Measurements from ENCODE around the gene ZNF780A.
"Not testable (repeated sequence)": the region's sequence is repeated elsewhere in the genome, so short reads cannot be mapped to it uniquely, and the experiment has no call there.

The ZNF780A gene

DNA sequence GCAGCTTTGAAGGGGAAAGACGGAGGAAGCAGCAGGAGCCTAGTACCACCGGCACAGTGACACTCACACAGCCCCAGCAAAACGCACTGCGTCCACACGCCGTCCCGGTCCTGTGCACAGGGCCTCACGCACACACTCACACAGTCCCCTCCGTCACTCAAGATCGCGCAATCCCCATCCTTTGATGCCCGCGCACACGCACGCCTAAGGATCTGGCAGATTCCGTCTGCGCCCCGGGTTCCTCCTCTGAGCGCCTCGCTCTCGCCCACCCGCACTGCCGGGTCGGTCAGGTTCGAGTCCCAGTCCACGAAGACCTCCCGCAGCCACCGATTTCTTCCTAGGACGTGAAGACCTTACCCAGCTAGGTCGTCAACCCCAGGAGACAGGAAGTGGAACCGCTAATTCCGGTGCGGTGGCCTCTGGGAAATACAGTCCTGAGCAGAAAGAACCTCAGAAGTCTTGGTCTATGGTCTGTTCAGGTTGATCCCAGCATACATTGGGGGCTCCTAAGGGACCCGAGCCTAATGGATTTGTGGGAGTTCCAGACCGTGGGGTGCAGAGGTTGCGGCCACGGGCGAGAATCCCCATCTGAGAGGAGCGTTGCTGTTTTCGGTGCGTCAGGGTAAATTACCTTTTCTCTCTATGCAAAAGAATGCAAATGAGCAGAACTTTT, 34.8 kb downstream of the ZNF780A start, which contains the start of gene ZNF780B:
TSS of gene ZNF780B (minus strand) at position 400 of the 673 bp plus-strand sequence. CDS start 5,899 bp downstream, outside the sequence.
- H3K9me3 ChIP-seq (ENCODE audit: insufficient read depth, low read length) = peaks cover 35% of the 10 kb centered on the region
- H3K9ac ChIP-seq (ENCODE audit: low read length) = peak within 1 kb of the TSS; percentile 65
- no peaks in the 10 kb centered on the region for H4K20me1 ChIP-seq (ENCODE audit: insufficient read depth, low read length)
- peak within 1 kb of the TSS; percentile 3; the same call in 1 of the 2 replicates for H3K27ac ChIP-seq (ENCODE audit: low read length)
- no peaks in the 10 kb centered on the region for H3K27me3 ChIP-seq (ENCODE audit: low read depth, low read length)
- peaks cover 9% of the 10 kb centered on the region; the same call in 1 of the 2 replicates for H3K4me1 ChIP-seq (ENCODE audit: low read length)
- peak within 1 kb of the TSS; percentile 84 for H3K4me3 ChIP-seq (ENCODE audit: low read length)
- TF ChIP-seq EZH2phosphoT487 (IDR thresholded peaks at IDR 0.05; ENCODE audit: low read depth) (no peak), CTCF (IDR thresholded peaks at IDR 0.05; ENCODE audit: low read depth, low read length) (no peak)
- peaks cover 14% of the 10 kb centered on the region for H3K36me3 ChIP-seq (replicated peaks; ENCODE audit: low read depth, low read length)
- peaks cover 27% of the 10 kb centered on the region for H3K79me2 ChIP-seq (ENCODE audit: low read length)
- H3K4me2 ChIP-seq (ENCODE audit: low read length) = peak within 1 kb of the TSS; percentile 60
- peak within 1 kb of the TSS; percentile 89 for H2AFZ ChIP-seq (ENCODE audit: low read depth, low read length)

GRCh38 chr19:40055049-40055448, 35.7 kb downstream of the ZNF780A start:
- H3K27ac ChIP-seq (ENCODE audit: low read length) = no peak overlapping the region
- peak overlapping the region; percentile 60 for H3K4me2 ChIP-seq (ENCODE audit: low read length)
- TF ChIP-seq CTCF (IDR thresholded peaks at IDR 0.05; ENCODE audit: low read depth, low read length) (no peak), EZH2phosphoT487 (IDR thresholded peaks at IDR 0.05; ENCODE audit: low read depth) (no peak)
- no peak overlapping the region for H2AFZ ChIP-seq (ENCODE audit: low read depth, low read length)
- no peak overlapping the region for H3K9ac ChIP-seq (ENCODE audit: low read length)
- H3K9me3 ChIP-seq (ENCODE audit: insufficient read depth, low read length) = peaks cover 33% of the 10 kb centered on the region
- H4K20me1 ChIP-seq (ENCODE audit: insufficient read depth, low read length) = no peaks in the 10 kb centered on the region
- peak overlapping the region; percentile 84 for H3K4me3 ChIP-seq (ENCODE audit: low read length)
- peaks cover 21% of the 10 kb centered on the region for H3K36me3 ChIP-seq (replicated peaks; ENCODE audit: low read depth, low read length)
- H3K79me2 ChIP-seq (ENCODE audit: low read length) = peaks cover 31% of the 10 kb centered on the region
- H3K27me3 ChIP-seq (ENCODE audit: low read depth, low read length) = no peaks in the 10 kb centered on the region
- peaks cover 9% of the 10 kb centered on the region; the same call in 1 of the 2 replicates for H3K4me1 ChIP-seq (ENCODE audit: low read length)

- H3K4me3 ChIP-seq (ENCODE audit: low read length) = no peak overlapping the region
- H3K4me1 ChIP-seq (ENCODE audit: low read length) = peaks cover 9% of the 10 kb centered on the region; the same call in 1 of the 2 replicates
- no peaks in the 10 kb centered on the region for H3K27me3 ChIP-seq (ENCODE audit: low read depth, low read length)
- TF ChIP-seq EZH2phosphoT487 (IDR thresholded peaks at IDR 0.05; ENCODE audit: low read depth) = no peak
- no peak for TF ChIP-seq CTCF (IDR thresholded peaks at IDR 0.05; ENCODE audit: low read depth, low read length)
- H4K20me1 ChIP-seq (ENCODE audit: insufficient read depth, low read length) = no peaks in the 10 kb centered on the region
- peaks cover 18% of the 10 kb centered on the region for H3K36me3 ChIP-seq (replicated peaks; ENCODE audit: low read depth, low read length)
- H3K79me2 ChIP-seq (ENCODE audit: low read length) = peaks cover 31% of the 10 kb centered on the region
- no peak overlapping the region for H3K4me2 ChIP-seq (ENCODE audit: low read length)
- H3K27ac ChIP-seq (ENCODE audit: low read length) = no peak overlapping the region
- no peak overlapping the region for H3K9ac ChIP-seq (ENCODE audit: low read length)
- H3K9me3 ChIP-seq (ENCODE audit: insufficient read depth, low read length) = peaks cover 29% of the 10 kb centered on the region
- H2AFZ ChIP-seq (ENCODE audit: low read depth, low read length) = no peak overlapping the region
Observed at GRCh38 chr19:40054632-40055031, 36.1 kb downstream of the ZNF780A start.

DNA sequence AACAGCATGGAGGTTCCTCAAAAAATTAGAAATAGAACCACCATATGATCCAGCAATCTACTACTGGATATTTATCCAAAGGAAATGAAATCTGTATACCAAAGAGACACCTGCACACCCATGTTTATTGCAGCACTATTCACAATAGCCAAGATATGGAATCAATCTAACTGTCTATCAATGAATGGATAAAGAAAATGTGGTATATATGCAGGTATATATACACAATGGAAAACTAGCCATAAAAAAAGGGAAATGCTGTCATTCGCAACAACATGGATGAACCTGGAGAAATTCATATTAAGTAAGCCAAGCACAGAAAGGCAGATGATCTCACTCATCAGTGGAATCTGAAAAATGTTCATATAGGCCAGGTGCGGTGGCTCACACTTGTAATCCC, 37.3 kb downstream of the ZNF780A start:
- H3K79me2 ChIP-seq (ENCODE audit: low read length) = peaks cover 31% of the 10 kb centered on the region
- no peak overlapping the region for H3K9ac ChIP-seq (ENCODE audit: low read length)
- H3K4me1 ChIP-seq (ENCODE audit: low read length) = peaks cover 9% of the 10 kb centered on the region; the same call in 1 of the 2 replicates
- TF ChIP-seq CTCF (IDR thresholded peaks at IDR 0.05; ENCODE audit: low read depth, low read length) (no peak), EZH2phosphoT487 (IDR thresholded peaks at IDR 0.05; ENCODE audit: low read depth) (no peak)
- no peaks in the 10 kb centered on the region for H3K27me3 ChIP-seq (ENCODE audit: low read depth, low read length)
- H3K36me3 ChIP-seq (replicated peaks; ENCODE audit: low read depth, low read length) = peaks cover 28% of the 10 kb centered on the region
- no peak overlapping the region for H3K4me3 ChIP-seq (ENCODE audit: low read length)
- no peak overlapping the region for H3K27ac ChIP-seq (ENCODE audit: low read length)
- no peak overlapping the region for H2AFZ ChIP-seq (ENCODE audit: low read depth, low read length)
- no peak overlapping the region for H3K4me2 ChIP-seq (ENCODE audit: low read length)
- H3K9me3 ChIP-seq (ENCODE audit: insufficient read depth, low read length) = peaks cover 19% of the 10 kb centered on the region
- H4K20me1 ChIP-seq (ENCODE audit: insufficient read depth, low read length) = no peaks in the 10 kb centered on the region

DNA sequence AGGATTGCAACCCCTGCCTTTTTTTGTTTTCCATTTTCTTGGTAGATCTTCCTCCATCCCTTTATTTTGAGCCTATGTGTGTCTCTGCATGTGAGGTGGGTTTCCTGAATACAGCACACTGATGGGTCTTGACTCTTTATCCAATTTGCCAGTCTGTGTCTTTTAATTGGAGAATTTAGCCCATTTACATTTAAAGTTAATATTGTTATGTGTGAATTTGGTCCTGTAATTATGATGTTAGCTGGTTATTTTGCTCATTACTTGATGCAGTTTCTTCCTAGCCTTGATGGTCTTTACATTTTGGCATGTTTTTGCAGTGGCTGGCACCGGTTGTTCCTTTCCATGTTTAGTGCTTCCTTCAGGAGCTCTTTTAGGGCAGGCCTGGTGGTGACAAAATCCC, 49.0 kb downstream of the ZNF780A start:
- not testable (repeated sequence) for H3K4me2 ChIP-seq (ENCODE audit: low read length); H3K27ac ChIP-seq (ENCODE audit: low read length); H3K79me2 ChIP-seq (ENCODE audit: low read length); H4K20me1 ChIP-seq (ENCODE audit: insufficient read depth, low read length); H3K9me3 ChIP-seq (ENCODE audit: insufficient read depth, low read length); H3K4me3 ChIP-seq (ENCODE audit: low read length); H2AFZ ChIP-seq (ENCODE audit: low read depth, low read length); H3K9ac ChIP-seq (ENCODE audit: low read length); H3K27me3 ChIP-seq (ENCODE audit: low read depth, low read length); H3K4me1 ChIP-seq (ENCODE audit: low read length)
- H3K36me3 ChIP-seq (replicated peaks; ENCODE audit: low read depth, low read length) = peaks cover 28% of the 10 kb centered on the region

- H3K36me3 ChIP-seq (replicated peaks; ENCODE audit: low read depth, low read length) = peaks cover 34% of the 10 kb centered on the region
- not testable (repeated sequence) for H3K4me2 ChIP-seq (ENCODE audit: low read length); H3K79me2 ChIP-seq (ENCODE audit: low read length); H4K20me1 ChIP-seq (ENCODE audit: insufficient read depth, low read length); H3K9ac ChIP-seq (ENCODE audit: low read length); H2AFZ ChIP-seq (ENCODE audit: low read depth, low read length); H3K27me3 ChIP-seq (ENCODE audit: low read depth, low read length); H3K4me3 ChIP-seq (ENCODE audit: low read length); H3K27ac ChIP-seq (ENCODE audit: low read length); H3K4me1 ChIP-seq (ENCODE audit: low read length)
- peaks cover 29% of the 10 kb centered on the region for H3K9me3 ChIP-seq (ENCODE audit: insufficient read depth, low read length)
Observed at GRCh38 chr19:40038047-40038446, 52.7 kb downstream of the ZNF780A start.

All from OCI-LY3 (cell line).